HG03565 (cell line): ENCODE results near the gene PDE11A.
A peak's percentile ranks its signal among the peaks of the same experiment; 100 is the strongest.

Experiments
- ATAC-seq: cut with Tn5 transposase; IDR thresholded peaks from one replicate; pipeline ENCODE4 v1.9.1; 2021; ENCODE audit warnings: mild to moderate bottlenecking, moderate library complexity; ENCODE audit not compliant: unreplicated experiment

PDE11A gene

GRCh38 chr2:177930916-177931315 lies 141.7 kb downstream of the PDE11A start:
- ATAC-seq = no peak

GRCh38 chr2:177929662-177930522 lies 142.7 kb downstream of the PDE11A start:
- ATAC-seq = no peak

GRCh38 chr2:177923323-177923722 lies 149.3 kb downstream of the PDE11A start:
- ATAC-seq = no peak

GRCh38 chr2:177921726-177922125 lies 150.9 kb downstream of the PDE11A start:
- ATAC-seq = no peak

- ATAC-seq = no peak
Measured at GRCh38 chr2:177917169-177917568, 155.4 kb downstream of the PDE11A start.

- no peak for ATAC-seq
Measured at GRCh38 chr2:177916342-177916741, 156.2 kb downstream of the PDE11A start.

- ATAC-seq = no peak
Measured at GRCh38 chr2:177914247-177914646, 158.3 kb downstream of the PDE11A start.

- ATAC-seq = no peak
Measured at GRCh38 chr2:177909962-177910361, 162.6 kb downstream of the PDE11A start.

GRCh38 chr2:177908824-177909223 lies 163.8 kb downstream of the PDE11A start:
- no peak for ATAC-seq

- ATAC-seq = no peak
Measured at GRCh38 chr2:177908182-177908581, 164.4 kb downstream of the PDE11A start.

- ATAC-seq = peak; percentile 88
Measured at GRCh38 chr2:177906041-177906718, 166.4 kb downstream of the PDE11A start.

GRCh38 chr2:177905640-177906039 lies 166.9 kb downstream of the PDE11A start:
- ATAC-seq = no peak

GRCh38 chr2:177902395-177903163 lies 170.0 kb downstream of the PDE11A start:
- no peak for ATAC-seq

GRCh38 chr2:177900082-177900481 lies 172.5 kb downstream of the PDE11A start:
- ATAC-seq = no peak

- ATAC-seq = no peak
Measured at GRCh38 chr2:177897278-177897677, 175.3 kb downstream of the PDE11A start.

- no peak for ATAC-seq
Measured at GRCh38 chr2:177896587-177896986, 176.0 kb downstream of the PDE11A start.

- ATAC-seq = no peak
Measured at GRCh38 chr2:177894546-177894945, 178.0 kb downstream of the PDE11A start.

GRCh38 chr2:177893880-177894279 lies 178.7 kb downstream of the PDE11A start:
- ATAC-seq = no peak

- ATAC-seq = no peak
Measured at GRCh38 chr2:177891533-177891932, 181.0 kb downstream of the PDE11A start.

- no peak for ATAC-seq
Measured at GRCh38 chr2:177889818-177890460, 182.6 kb downstream of the PDE11A start.

GRCh38 chr2:177888581-177888980 lies 184.0 kb downstream of the PDE11A start:
- no peak for ATAC-seq
